ENCODE results near the gene REL. TPM values are rescaled to one million over a fixed set of nuclear protein-coding genes. Genes with fewer than 3 reads are reported as not detected.

REL gene
- total RNA-seq, 1 experiment from 2014 or later: 10.2 TPM

GRCh38 chr2:60936757-60937156, 55.4 kb downstream of the REL start (continued):
- TF ChIP-seq, protein P1, sequence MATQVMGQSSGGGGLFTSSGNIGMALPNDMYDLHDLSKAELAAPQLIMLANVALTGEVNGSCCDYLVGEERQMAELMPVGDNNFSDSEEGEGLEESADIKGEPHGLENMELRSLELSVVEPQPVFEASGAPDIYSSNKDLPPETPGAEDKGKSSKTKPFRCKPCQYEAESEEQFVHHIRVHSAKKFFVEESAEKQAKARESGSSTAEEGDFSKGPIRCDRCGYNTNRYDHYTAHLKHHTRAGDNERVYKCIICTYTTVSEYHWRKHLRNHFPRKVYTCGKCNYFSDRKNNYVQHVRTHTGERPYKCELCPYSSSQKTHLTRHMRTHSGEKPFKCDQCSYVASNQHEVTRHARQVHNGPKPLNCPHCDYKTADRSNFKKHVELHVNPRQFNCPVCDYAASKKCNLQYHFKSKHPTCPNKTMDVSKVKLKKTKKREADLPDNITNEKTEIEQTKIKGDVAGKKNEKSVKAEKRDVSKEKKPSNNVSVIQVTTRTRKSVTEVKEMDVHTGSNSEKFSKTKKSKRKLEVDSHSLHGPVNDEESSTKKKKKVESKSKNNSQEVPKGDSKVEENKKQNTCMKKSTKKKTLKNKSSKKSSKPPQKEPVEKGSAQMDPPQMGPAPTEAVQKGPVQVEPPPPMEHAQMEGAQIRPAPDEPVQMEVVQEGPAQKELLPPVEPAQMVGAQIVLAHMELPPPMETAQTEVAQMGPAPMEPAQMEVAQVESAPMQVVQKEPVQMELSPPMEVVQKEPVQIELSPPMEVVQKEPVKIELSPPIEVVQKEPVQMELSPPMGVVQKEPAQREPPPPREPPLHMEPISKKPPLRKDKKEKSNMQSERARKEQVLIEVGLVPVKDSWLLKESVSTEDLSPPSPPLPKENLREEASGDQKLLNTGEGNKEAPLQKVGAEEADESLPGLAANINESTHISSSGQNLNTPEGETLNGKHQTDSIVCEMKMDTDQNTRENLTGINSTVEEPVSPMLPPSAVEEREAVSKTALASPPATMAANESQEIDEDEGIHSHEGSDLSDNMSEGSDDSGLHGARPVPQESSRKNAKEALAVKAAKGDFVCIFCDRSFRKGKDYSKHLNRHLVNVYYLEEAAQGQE (IDR thresholded peaks at IDR 0.05; ENCODE audit: low read depth): no peak
- no peak for TF ChIP-seq CEBPB (IDR thresholded peaks at IDR 0.05; ENCODE audit: low read depth)

DNA sequence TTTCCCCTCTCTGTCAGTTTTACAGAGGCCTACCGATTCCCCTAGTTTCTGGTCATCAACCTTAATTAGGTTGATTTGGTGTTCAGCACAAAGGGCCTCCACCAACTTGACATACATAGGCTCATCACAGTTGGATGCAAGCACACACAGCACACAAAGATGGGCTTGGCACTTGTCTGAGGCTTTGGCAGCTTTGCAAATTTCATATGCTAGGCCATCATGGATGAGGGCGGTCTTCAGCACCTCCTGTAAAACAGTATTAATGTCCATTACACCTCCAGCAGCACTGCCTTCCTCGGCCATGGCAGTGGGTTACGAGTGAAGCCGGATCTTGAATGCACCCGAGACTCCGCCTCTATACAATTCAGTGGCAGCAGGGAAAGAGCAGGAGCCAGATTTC, 56.9 kb downstream of the REL start:
- Histone ChIP-seq H4K20me1 (ENCODE audit: insufficient read depth) (no peaks in the 10 kb centered on the region), H3K9me3 (ENCODE audit: control insufficient read depth in 1 of 2, insufficient read depth in 1 of 2, low read depth in 1 of 2, low read length in 2 of 2) (no peaks in the 10 kb centered on the region), H2AFZ (ENCODE audit: low read depth, low read length, poor library complexity, severe bottlenecking) (no peak overlapping the region), H3K4me1 (ENCODE audit: control insufficient read depth in 1 of 2, insufficient read depth in 2 of 2, low read length in 2 of 2) (no peaks in the 10 kb centered on the region), H3K27ac (ENCODE audit: low read depth, low read length) (no peak overlapping the region), H3K9me2 (ENCODE audit: insufficient read depth) (no peaks in the 10 kb centered on the region), H3K27me3 (ENCODE audit: insufficient read depth, low read length) (no peaks in the 10 kb centered on the region), H3K4me2 (ENCODE audit: low read length) (no peak overlapping the region), H3K9ac (ENCODE audit: low read length) (no peak overlapping the region), H3K79me2 (ENCODE audit: insufficient read depth, low read length) (no peaks in the 10 kb centered on the region), H3K36me3 (ENCODE audit: control insufficient read depth in 1 of 2, insufficient read depth in 2 of 2, low read length in 2 of 2) (no peaks in the 10 kb centered on the region), H3K4me3 (replicated peaks in 1 of 2; ENCODE audit: low read depth in 1 of 2, low read length in 2 of 2) (no peak overlapping the region)
- intact Hi-C loops (cut with micrococcal nuclease): no loop called here
- CTCF ChIA-PET: no interaction called here
- POLR2A ChIA-PET: no interaction called here
- no peak for ATAC-seq
- DNase-seq (ENCODE audit: low read depth, low spot score): no peak
- RAD21 ChIA-PET (ENCODE audit: low non-redundant PET in 1 of 2, low total read pairs in 2 of 2, uncharacterized antibody in 2 of 2, unreplicated experiment in 2 of 2): no interaction called here
- no TSS peak for BruUV-seq (replicated peaks)
- TF ChIP-seq EGR1 (IDR thresholded peaks at IDR 0.05; ENCODE audit: low read depth) (no peak), POLR2A (IDR thresholded peaks at IDR 0.05; ENCODE audit: borderline replicate concordance, extremely low read depth, insufficient read depth, insufficient read length) (no peak), ZFX (IDR thresholded peaks at IDR 0.05) (no peak), ELF1 (IDR thresholded peaks at IDR 0.05; ENCODE audit: borderline replicate concordance, low read depth) (no peak), SIN3A (IDR thresholded peaks at IDR 0.05; ENCODE audit: low read depth) (no peak)
